CD4-positive, alpha-beta T cell treated with Interleukin-17A for 1 hour (primary cell): ENCODE measurements around the gene UEVLD.

Experiments used
- DNase-seq: peaks from one replicate; pipeline ENCODE4 v3.0.0-alpha.2; 2020

UEVLD gene

DNA sequence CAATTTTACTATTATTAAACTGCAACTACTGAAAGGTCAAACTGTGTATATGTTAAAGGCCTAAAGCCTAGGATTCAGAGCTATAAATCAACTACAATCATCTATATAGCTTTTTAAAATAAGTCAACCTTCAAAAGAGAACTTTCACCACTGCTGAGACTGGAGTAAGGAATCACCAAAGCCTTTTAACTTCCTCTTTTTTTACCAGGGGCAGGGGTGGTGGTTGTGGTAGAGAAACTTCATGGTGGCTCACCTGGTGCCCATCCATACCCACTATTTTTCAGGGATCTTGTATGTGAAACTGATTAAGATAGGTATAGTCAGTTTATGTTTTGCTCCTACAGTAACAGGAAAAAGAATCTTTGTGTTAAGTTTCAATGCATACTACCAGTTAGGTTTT is 93.3 kb downstream of the UEVLD start:
- DNase-seq = no peak

GRCh38 chr11:18493310-18493709 is 95.2 kb downstream of the UEVLD start:
- DNase-seq = no peak

- DNase-seq = no peak
Measured at GRCh38 chr11:18492888-18493287, 95.6 kb downstream of the UEVLD start.

DNA sequence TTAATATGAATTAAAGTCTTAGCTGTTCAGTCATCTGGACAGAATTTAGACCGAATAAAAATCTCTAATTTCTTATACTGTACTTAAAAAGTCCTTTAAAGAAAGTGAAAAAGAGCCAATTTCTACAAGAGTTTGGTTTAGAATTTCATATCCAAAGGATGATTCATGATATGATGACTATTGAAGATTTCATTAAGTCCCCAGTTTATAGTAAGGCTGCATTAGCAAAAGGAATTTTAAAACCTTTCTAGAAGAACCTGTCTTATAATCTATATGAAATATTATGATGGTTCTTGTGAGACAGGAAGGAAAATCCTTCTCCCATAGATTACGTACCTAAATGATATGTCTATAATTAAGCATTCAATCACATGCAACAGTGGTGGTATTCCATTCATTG is 96.6 kb downstream of the UEVLD start:
- DNase-seq = no peak

DNA sequence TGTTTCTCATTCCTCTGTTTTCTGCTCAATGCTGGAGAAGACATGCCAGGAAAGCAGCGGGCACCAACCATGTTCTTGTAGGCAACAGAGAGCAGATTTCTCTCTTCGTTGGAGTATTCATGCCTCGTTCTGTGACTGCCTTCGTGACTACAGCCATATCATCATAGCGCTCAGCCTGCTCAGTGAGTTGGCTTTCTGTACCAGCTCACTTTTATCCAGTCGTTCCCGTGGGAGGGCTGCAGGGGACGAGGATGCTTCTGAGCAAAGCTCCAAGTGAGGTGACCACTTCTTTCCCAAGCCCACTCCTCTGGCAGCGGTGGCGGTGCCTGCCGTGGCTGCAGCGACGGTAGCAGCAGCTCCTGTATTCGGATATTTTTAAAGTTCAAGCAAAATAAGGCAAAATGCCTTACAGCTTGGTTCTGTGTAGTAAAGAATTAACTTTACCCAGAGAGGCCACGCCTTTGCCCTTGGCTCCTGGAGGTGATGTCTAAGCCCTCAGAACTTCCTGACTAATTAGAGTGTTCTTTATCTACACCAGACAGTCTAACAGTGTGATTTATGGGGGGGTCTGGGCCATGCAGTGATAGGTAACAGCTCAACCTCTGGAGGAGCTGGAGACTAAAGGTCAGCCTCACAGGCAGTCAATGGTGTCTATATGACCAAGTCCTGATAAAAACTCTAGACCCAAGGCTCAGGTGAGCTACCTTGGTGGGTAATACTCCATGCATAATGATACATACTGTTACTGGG is 97.6 kb downstream of the UEVLD start:
- DNase-seq = no peak

GRCh38 chr11:18490319-18490718 is 98.2 kb downstream of the UEVLD start:
- DNase-seq = no peak

GRCh38 chr11:18485913-18486528 is 102.5 kb downstream of the UEVLD start:
- peak; percentile 1 for DNase-seq
